ENCODE data around the gene IGF2R. TPM values are rescaled to one million over a fixed set of nuclear protein-coding genes. Genes with fewer than 3 reads are reported as not detected.
"Not testable (repeated sequence)": the region's sequence is repeated elsewhere in the genome, so short reads cannot be mapped to it uniquely, and the experiment has no call there.

The IGF2R gene
- total RNA-seq, 1 donor from 2014 or later = 111 TPM

DNA sequence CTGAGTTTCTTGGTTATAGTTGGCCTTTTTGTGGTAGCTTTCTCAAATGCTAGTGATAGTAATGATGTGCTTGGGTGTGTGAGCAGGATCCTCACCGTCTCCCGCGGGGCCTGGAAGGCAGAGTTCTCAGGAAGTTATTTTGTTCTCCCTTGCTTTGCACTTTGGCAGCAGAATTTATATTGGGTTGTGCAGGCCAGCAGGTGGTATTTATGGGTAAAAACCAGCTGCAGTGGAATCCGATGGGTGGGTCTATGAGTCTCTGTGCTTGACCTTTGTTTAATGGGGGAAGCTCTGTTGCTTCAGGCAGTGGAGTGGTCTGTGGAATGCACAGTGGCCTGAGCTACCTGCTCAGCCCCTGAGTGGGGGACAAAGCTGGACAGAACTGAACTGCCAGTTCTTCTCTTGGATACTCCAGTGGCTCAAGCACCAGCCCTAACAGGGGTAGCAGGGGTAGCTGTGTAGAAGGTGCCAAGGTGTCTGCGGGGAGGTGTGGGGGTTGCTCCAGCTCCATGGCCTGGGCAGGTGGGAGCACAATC lies 27.3 kb downstream of the IGF2R start:
- no peak for DNase-seq (ENCODE audit: low spot score)

DNA sequence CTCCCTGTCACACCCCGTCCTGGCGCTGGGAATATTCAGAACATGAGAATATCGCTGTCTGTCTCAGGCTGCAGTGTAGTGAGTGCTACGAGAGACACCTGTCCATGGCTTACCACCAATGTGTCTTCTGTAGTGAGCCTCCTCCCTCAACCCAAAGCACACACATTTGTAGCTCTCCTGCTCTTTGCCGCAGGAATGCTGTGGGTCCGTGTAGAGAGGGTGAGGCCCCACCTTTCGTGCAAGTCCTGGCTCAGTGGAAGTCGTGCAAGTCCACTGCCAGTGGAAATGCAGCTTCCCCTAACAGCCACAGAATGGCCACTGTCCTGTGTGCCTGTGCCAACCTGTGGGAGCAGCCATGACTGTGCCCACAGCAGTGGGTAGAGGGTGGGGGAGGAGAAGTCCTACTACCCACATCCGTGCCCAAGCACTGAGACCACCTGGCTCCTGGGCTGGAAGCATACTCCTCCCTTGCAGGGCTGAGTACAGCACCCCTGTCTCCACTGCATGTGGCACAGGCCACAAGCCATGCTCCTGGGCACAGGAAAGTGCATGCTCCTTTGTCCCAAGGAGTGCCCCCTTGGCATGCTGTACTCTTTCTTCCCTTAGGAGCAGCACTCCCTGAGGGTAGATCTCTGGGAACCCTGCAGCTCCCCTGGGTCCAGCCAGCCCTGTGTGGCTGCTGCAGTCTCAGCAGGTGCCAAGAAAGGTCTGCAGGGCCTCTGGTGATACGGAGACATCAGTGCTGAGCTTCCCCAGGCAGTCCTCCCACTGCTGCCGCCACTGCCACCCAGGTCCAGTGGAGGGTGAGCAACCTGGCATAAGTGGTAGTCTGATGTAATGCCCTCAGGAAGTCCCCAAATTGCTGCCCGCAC lies 28.0 kb downstream of the IGF2R start:
- DNase-seq (ENCODE audit: low spot score) = no peak

DNA sequence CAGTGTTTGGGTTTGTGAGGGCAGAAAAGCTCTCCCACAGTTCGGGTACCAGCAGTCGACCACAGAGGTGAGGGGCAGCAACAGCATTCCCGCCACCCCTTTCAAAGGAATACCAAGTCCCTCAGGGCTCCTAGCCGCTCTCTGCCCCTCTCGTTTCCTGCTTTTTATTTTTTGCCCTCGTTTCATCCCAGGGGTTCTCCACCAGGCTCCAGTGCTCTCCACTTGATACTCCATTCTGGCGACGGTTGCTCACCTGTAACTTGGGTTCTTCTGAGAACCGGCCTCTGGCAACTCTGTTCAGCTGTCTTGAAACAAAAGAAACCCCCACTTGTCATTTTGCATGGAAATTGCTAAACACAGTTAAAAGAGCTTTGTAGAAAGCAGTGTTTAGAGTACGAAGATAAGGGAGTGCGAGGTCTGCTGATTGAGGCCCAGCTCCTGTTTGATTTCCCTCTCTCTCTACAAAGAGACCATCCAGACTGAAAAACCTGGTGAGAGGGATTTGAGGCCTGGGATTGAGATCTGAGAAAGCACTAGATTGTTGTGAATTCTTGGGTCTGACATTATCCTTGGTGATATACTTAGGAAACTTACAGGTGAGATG lies 28.7 kb downstream of the IGF2R start:
- no peak for DNase-seq (ENCODE audit: low spot score)

DNA sequence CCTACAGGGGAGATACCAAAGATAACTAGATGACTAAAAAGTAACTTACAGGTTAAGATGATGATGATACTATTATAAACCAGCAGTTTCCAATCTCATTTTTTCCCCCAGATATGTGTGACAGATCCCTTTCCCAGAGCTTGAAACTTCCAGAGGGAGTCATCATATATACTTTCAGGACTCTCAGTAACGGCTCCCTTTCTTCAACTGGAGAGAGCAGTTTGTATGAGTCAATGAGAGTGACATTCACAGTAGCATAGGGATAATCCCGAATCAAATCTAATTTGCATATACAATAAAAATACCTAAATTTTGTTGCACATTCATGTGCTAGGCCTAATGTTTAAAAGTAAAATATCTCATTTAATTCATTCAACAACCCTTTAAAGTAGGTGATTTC lies 29.7 kb downstream of the IGF2R start:
- no peak for DNase-seq (ENCODE audit: low spot score)

DNA sequence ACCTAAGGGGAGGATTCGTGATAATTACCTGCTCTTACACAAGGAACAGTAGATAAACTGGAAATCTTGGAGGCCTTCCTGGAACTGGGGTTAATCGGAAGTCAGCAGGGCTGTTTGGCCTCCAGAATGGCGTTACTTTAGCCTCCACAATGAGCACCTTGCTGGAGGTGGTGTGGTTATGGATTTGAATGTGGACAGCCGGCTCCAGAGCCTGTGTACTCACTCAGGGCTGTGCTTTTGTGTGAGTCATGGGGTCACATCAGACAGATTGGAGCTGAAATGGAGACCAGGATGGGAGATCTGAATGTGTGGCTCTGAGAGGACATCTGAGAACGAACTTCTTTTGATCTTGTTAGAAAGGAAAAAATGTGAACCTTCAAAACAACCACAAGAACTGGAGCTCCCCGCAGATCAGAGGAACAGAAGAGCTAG lies 30.4 kb downstream of the IGF2R start:
- no peak for DNase-seq (ENCODE audit: low spot score)

DNA sequence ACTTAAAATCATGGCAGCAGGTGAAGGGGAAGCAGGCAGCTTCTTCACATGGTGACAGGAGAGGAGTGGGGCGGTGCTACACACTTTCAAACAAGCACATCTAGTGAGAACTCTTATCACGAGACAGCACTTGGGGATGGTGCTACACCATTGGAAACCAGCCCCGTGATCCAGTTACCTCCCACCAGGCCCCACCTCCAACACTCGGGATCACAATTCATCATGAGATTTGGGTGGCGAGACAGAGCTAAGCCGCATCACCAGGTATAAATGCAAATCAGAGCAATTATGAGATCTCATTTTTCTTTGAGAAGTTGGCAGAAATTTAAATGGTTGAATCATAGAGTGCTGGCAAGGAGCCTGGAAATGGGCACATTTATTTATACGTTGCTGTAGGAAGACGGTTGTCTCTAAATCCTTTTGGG lies 31.4 kb downstream of the IGF2R start:
- DNase-seq (ENCODE audit: low spot score) = no peak

DNA sequence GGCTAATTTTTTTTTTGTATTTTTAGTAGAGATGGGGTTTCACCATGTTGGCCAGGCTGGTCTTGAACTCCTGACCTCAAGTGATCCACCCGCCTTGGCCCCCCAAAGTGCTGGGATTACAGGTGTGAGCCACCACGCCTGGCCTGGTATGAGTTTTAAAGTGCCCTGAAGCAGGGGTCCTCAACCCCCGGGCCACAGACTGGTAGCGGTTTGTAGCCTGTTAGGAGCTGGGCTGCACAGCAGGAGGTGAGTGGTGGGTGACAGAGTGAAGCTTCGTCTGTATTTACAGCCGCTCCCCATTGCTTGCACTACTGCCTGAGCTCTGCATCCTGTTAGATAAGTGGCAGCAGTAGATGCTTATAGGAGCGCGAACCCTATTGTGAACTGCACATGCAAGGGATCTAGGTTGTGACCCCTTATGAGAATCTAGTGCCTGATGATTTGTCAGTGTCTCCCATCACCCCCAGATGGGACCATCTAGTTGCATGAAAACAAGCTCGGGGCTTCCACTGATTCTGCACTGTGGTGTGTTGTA lies 32.1 kb downstream of the IGF2R start:
- not testable (repeated sequence) for DNase-seq (ENCODE audit: low spot score)

DNA sequence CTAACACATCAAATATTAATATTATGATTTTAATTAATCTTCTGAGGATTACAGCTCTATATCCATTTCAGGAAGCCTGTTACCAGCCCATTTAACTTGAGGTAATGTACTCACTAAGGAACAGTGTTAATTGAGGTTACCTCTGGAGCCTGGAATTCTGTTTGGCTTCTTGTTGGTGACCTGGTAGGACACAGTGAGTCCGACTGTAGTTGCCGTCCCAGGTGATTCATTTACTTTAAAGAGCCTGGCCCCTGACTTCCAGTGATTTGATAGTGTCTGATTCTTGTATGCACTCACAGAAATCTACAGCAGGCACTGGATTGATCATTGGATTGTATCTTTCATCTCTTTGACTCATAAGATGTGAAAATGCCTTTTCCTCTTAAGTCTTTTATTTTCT lies 34.0 kb downstream of the IGF2R start:
- DNase-seq (ENCODE audit: low spot score) = no peak

DNA sequence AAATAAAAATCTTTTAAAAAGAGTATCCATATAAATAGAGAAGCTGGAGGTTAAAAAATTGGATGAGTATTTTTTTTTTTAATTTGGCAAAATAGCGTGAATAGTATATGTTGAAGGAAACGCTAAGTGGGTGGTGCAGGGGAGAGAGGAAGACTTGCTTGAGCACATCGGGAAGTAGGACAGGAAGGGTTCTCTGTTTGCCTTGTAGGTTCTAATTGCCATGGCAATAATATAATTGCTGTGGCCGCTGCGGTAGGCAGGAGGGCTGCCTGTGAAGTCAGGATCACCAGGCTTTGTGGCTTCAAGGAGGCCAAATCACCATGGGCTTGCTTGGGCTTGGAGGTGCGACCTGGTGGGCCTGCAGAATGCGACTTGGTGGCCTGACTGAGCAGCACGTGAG lies 35.1 kb downstream of the IGF2R start:
- DNase-seq (ENCODE audit: low spot score) = no peak

DNA sequence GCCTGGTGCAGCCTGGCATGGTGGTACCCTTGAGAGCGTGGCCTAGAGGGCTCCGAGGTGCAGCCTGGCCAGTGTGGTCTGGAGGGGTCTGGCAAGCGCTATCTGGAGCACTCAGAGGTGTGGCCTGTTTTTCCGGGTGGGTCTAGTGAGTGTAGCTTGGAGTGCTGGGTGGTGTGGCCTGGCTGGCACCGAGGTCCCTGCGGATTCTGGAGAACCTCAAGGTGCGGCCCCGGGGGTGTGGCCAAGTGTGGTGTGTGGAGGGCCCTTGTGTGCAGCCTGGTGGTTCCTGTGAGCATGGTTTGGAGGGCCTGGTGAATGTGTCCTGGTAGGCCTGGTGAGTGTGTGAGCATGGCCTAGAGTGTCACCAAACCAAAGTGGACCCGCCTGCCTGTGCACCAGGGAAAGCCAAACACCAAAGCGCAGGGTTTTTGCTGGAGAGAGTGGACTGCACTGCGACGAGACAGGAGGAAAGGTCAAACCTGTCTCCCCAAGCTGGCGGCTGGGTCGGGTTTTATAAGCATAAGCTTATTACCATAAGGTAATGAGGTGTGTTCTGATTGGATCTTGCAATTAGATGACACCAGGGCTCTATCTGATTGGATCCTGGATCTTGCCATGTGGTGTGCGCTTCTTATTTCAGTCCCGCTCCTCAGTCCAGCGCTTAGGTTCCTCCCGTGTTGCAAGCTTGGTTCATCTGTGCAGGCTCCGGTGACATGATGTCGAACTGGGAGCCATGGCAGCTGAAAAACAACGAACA lies 35.7 kb downstream of the IGF2R start:
- DNase-seq (ENCODE audit: low spot score) = no peak

DNA sequence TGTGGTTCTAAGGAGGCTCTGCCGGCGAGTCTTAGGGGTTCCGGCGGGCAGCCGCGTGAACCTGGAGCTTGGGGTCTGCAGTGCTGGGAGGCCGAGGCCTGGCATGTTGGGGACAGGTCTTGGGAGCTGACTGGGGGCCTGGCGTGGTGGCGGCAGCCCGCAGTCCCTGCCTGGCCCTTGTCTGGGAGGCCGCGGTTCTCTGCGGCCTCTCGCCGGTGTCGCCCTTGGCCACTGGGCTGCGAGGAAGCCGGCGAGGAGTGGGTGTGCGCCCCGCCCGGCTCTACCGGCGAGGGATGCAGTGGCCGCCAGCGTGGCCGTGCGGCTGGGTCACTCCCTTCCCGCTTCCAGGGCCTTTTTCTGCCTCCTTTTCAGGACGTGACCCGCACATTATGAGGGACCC lies 36.3 kb downstream of the IGF2R start:
- no peak for DNase-seq (ENCODE audit: low spot score)

DNA sequence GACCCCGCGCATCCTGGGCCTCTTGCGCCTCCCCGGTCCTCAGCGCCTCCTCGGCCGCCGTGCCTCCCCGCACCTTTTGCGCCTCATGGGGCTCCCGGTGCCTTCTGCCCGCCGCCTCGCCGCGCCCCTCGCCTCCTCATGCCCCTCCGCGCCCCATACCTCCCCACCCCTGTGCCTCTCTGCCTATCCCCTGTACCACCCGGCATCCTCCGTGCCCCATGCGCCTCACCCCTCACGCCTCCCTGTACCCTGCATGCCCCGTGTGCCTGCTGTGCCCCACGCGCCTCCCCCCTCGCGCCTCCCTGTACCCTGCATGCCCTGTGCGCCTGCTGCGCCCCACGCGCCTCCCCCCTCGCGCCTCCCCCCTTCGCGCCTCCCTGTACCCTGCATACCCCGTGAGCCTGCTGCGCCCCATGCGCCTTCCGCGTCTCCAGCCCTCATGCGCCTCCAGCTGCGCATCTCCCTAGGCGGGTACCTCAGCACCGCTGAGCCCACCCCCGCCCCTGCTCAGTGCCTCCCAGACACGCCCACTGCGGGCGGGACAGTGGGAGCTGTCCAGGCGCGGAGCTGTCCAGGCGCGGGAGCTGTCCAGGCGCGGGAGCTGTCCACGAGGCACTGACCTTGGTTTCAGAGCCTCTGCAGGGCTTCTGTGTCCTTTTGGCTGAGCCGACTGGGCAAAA lies 37.1 kb downstream of the IGF2R start:
- no peak for DNase-seq (ENCODE audit: low spot score)

DNA sequence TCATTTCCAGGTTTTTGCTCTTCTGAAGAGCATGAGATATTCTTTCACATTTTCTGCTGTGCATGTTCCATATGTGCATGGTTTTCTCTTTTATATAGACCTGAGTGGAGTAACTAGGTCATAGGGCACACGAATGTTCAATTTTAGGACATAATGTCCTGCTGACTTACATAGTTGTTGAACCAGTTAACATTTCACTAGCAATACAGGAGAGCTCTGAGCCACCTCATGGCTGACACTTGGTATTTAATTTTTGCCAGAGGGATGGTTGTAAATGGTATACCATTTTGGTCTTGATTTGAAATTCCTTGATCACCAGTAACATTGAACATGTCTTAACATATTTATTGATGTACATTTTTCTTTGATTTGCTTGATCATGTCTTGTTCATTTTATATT lies 38.3 kb downstream of the IGF2R start:
- no peak for DNase-seq (ENCODE audit: low spot score)

DNA sequence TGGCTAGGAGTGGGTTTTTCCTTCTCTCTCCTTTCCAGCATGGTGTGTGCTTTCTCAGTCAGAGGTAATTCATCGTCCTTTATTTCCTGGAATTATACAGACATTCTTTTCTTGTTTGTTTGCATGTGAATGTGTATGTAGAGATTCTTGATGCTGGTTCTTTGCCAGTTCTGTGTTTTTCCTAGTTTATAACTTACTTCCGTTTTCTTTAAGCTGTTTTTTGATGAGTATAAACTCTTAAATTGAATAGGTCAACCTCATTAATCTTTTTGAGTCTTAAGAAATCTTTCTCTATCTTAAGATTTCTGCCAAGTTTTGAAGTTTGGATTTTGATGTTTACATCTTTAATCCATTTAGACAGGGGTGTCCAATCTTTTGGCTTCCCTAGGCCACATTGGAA lies 38.7 kb downstream of the IGF2R start:
- no peak for DNase-seq (ENCODE audit: low spot score)

DNA sequence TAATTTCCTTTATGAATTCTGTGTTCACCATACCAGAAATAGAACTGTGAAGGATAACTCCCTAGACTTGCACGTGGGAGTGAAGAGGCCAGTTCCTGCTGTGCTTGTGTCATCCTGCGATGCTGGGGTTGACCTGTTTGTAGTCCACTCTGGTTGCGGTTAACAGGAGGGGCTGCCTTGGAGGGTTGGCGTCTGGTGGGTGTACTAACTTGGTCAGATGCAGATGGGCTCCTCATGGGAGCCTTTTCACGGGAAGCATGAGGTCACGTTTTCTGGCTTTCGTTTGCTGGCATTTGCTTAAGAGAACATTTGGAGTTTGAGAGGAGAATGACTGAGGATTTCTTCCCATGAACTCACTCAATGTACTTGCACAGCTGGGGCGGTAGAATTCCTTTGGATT lies 41.2 kb downstream of the IGF2R start:
- DNase-seq (ENCODE audit: low spot score) = no peak

DNA sequence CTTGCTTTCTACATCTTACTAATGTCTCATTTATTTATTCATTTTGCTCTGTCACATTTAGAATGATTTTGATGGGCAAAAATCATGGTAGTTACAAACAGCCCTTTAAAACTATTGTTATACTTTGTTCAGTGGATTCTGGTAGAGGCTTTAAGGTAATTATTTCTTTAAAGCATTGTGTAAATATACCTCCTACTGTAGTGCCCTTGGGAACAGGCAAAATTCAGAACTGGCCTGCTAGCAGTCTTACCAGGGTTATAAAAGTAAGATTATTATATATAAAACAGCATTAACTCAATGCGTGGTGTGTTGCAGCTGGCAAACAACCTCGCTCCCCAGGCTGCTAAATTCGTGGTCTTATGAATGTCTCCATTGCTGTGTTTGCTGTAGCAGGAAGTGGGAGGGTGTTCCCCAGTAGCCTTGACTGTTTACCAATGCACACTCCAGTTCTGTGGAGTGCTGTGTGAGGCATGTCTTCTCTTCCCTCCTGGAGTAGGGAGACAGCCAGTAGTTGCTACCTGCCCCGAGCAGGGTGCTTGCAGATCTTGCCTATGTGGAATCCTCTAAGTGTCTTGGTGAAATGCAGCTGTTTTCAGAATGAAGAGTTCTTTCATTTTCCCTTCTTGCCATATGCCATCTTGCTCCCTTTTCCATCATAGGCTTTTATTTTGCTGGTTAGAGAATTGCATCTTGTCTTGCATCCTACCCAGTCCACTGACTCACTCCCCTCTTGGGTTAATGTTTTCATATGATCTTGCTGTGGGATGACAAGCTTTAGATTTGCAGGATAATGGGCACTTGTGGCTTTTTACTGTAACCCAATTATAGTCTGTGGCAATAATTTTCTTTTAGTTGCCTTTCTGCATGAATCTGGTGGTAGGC lies 45.3 kb downstream of the IGF2R start:
- no peak for DNase-seq (ENCODE audit: low spot score)

DNA sequence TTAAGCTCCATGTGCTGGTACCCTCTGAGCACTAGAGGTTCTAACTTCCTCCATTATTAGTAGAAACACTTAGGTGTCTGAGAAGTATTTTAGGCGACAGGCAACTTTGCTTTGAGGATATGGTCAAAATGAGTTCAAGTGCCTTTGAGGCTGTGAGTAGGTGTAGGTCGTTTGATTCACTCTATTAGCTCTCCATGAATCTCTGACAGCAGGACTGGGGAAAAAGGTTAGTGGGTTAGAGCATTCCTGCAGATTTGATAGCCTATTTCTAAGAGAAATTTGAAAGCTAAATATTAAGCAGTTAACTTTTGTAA lies 45.9 kb downstream of the IGF2R start:
- DNase-seq (ENCODE audit: low spot score) = no peak

DNA sequence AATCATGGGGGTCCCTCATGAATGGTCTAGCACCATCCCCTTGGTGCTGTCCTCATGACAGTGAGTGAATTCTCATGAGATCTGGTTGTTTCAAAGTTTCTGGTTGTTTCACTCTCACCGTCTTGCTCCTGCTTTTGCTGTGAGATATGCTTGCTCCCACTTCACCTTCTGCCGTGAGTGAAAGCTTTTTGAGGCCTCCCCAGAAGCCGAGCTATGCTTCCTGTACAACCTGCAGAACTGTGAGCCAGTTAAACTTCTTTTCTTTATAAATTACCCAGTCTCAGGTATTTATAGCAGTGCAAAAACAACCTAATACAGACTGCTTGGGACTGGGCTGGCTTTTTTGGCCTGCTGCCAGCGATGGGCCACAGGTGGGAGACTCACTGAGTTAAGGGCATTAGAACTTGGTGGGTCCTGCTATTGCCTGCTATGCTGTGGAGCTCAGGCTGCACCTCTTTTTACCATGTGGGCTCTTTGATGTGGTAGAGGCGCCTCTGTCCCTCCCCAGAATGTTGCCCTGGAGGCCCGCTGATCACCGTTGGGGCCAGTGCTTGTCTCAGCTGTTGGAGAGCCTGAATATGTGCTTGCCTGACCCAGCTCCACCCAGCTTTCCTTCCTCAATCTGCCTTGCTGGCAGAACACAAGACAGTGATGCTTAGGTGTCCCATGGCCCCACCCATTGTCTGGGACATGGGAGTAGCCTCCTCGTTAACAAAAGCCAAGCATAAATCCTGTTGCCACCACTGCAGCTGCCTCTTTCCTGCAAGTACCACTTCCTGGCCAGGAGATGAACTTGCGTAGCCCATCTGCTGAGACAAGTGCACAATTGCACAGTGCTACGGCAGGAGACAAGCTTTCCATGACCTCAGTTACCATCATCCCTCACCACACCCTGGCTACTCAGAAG lies 47.1 kb downstream of the IGF2R start:
- no peak for DNase-seq (ENCODE audit: low spot score)

DNA sequence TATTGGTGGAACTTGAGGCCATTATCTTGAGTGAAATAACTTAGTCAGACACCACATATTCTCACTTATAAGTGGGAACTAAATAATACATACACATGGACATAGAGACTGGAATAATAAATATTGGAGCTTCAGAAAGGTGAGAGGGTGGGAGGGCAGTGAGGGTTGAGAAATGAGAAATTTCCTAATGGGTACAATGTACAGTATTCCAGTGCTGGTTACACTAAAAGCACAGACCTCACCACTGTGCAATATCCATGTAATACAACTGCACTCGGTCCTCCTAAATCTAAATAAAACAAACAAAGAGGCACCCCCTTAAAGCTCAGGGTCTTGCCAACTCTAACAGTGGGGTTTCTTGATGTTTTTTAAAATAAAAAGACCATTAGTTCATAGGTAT lies 53.2 kb downstream of the IGF2R start:
- no peak for DNase-seq (ENCODE audit: low spot score)

Data from mesenteric fat pad (tissue), 1 donor.